ENCODE data around the gene CIZ1. TPM values are rescaled to one million over a fixed set of nuclear protein-coding genes. Genes with fewer than 3 reads are reported as not detected.
A peak's percentile ranks its signal among the peaks of the same experiment; 100 is the strongest.

CIZ1 gene
- total and polyA plus RNA-seq, 9 of the 15 experiments (the other 6 are each of a cell fraction or from before 2014, with no cell fraction given), result 6.6 to 329 (median 87.8) TPM

GRCh38 chr9:128203024-128203706 lies 11.8 kb upstream of the CIZ1 start, which contains the start of gene DNM1 (continued):
- peak; percentile 83; the same call in 1 of the 2 replicates for TF ChIP-seq KLF1 (tag; IDR thresholded peaks at IDR 0.05)
- no peak for TF ChIP-seq XRCC4 (IDR thresholded peaks at IDR 0.05; ENCODE audit: extremely low read depth, insufficient read depth, insufficient read length)
- TF ChIP-seq NONO (IDR thresholded peaks at IDR 0.05; ENCODE audit: low read depth in 2 of 2, low read length in 1 of 2), result no peak
- TF ChIP-seq JUN (IDR thresholded peaks at IDR 0.05; ENCODE audit: borderline replicate concordance, low read depth, low read length), result peak; percentile 65; the same call in 1 of the 2 replicates
- no peak for TF ChIP-seq JUN (CRISPR knock-in tag; IDR thresholded peaks at IDR 0.05; ENCODE audit: borderline replicate concordance)
- no peak for TF ChIP-seq ZBTB7A (IDR thresholded peaks at IDR 0.05; ENCODE audit: borderline replicate concordance, control insufficient read depth, low read depth, low read length)
- TF ChIP-seq, protein P1, sequence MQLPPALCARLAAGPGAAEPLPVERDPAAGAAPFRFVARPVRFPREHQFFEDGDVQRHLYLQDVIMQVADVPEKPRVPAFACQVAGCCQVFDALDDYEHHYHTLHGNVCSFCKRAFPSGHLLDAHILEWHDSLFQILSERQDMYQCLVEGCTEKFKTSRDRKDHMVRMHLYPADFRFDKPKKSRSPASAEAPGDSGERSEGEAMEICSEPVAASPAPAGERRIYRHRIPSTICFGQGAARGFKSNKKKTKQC (CRISPR knock-in tag; IDR thresholded peaks at IDR 0.05), result no peak
- TF ChIP-seq ZNF518B (CRISPR knock-in tag; IDR thresholded peaks at IDR 0.05), result no peak
- TF ChIP-seq BCL6 (CRISPR knock-in tag; IDR thresholded peaks at IDR 0.05), result 0 out of 2 replicates have a peak, but pooled peaks have one; percentile 42
- TF ChIP-seq, protein P2, sequence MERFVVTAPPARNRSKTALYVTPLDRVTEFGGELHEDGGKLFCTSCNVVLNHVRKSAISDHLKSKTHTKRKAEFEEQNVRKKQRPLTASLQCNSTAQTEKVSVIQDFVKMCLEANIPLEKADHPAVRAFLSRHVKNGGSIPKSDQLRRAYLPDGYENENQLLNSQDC (CRISPR knock-in tag; IDR thresholded peaks at IDR 0.05), result no peak; the same call in 1 of the 2 replicates
- no peak for TF ChIP-seq NFE2 (IDR thresholded peaks at IDR 0.05; ENCODE audit: low read depth)
- no peak for TF ChIP-seq POLR2AphosphoS5 (IDR thresholded peaks at IDR 0.05; ENCODE audit: control insufficient read depth, insufficient read depth, low read depth, low read length)
- TF ChIP-seq SMARCE1 (IDR thresholded peaks at IDR 0.05), result no peak
- TF ChIP-seq EWSR1 (IDR thresholded peaks at IDR 0.05; ENCODE audit: borderline replicate concordance, low read depth, partially characterized antibody), result no peak

Data from K562 (cell line).